Renal cortical epithelial cell (primary cell): ENCODE measurements around the gene SLC19A3. TPM values are rescaled to one million over a fixed set of nuclear protein-coding genes. Genes with fewer than 3 reads are reported as not detected.
"Not testable (repeated sequence)": the region's sequence is repeated elsewhere in the genome, so short reads cannot be mapped to it uniquely, and the experiment has no call there.

Experiments
- DNase-seq: peaks from one replicate; pipeline ENCODE4 v3.0.0-alpha.2; 2011; ENCODE audit warnings: low read depth
- total RNA-seq: library from RNA; depleted of rRNA; stranded (reverse); fragments of >200 nt; gene quantifications from 2 replicates; pipeline ENCODE4 v1.2.3, GENCODE V29; 2014

The SLC19A3 gene
- total RNA-seq, 1 donor from 2014 or later = 4.0 TPM

- peak; percentile 83 for DNase-seq
These were observed 14.5 kb downstream of the SLC19A3 start for GRCh38 chr2:227703280-227703732.

GRCh38 chr2:227701556-227701955 lies 16.3 kb downstream of the SLC19A3 start:
- no peak for DNase-seq

- peak; percentile 27 for DNase-seq
These were observed 20.7 kb downstream of the SLC19A3 start for GRCh38 chr2:227696990-227697679.

GRCh38 chr2:227687189-227687588 lies 30.6 kb downstream of the SLC19A3 start:
- no peak for DNase-seq

GRCh38 chr2:227684258-227684657 lies 33.6 kb downstream of the SLC19A3 start:
- DNase-seq = no peak

GRCh38 chr2:227677928-227678327 lies 39.9 kb downstream of the SLC19A3 start:
- DNase-seq = no peak

- DNase-seq = no peak
These were observed 43.3 kb downstream of the SLC19A3 start for GRCh38 chr2:227674485-227674884.

- DNase-seq = not testable (repeated sequence)
These were observed 44.2 kb downstream of the SLC19A3 start for GRCh38 chr2:227673620-227674019.

- DNase-seq = peak; percentile 51
These were observed 46.5 kb downstream of the SLC19A3 start for GRCh38 chr2:227671170-227671905.

- not testable (repeated sequence) for DNase-seq
These were observed 51.1 kb downstream of the SLC19A3 start, which contains the start of gene SCYGR5 for GRCh38 chr2:227666631-227667170. Gene SCYGR5, plus strand, starts transcription at chr2:227666804. Its CDS starts 0 bp downstream, at chr2:227666804.

- no peak for DNase-seq
These were observed 52.5 kb downstream of the SLC19A3 start for GRCh38 chr2:227665189-227665940.

- no peak for DNase-seq
These were observed 56.0 kb downstream of the SLC19A3 start for GRCh38 chr2:227661827-227662226.

- no peak for DNase-seq
These were observed 56.7 kb downstream of the SLC19A3 start for GRCh38 chr2:227661025-227661649.

- DNase-seq = no peak
These were observed 60.5 kb downstream of the SLC19A3 start for GRCh38 chr2:227657199-227657845.

- peak; percentile 93 for DNase-seq
These were observed 62.4 kb downstream of the SLC19A3 start for GRCh38 chr2:227655454-227655853.

GRCh38 chr2:227654426-227654825 lies 63.4 kb downstream of the SLC19A3 start:
- no peak for DNase-seq

- DNase-seq = peak; percentile 76
These were observed 64.4 kb downstream of the SLC19A3 start for GRCh38 chr2:227653419-227653818.

GRCh38 chr2:227643990-227644551 lies 73.8 kb downstream of the SLC19A3 start:
- DNase-seq = no peak

- no peak for DNase-seq
These were observed 75.2 kb downstream of the SLC19A3 start for GRCh38 chr2:227642656-227643055.

GRCh38 chr2:227634201-227634600 lies 83.6 kb downstream of the SLC19A3 start:
- DNase-seq = no peak
